ENCODE results near the gene RAB33B.
A peak's percentile ranks its signal among the peaks of the same experiment; 100 is the strongest.

The RAB33B gene

GRCh38 chr4:139506774-139507173 is 52.9 kb downstream of the RAB33B start:
- H3K27me3 ChIP-seq = no peaks in the 10 kb centered on the region
- TF ChIP-seq, protein P1, sequence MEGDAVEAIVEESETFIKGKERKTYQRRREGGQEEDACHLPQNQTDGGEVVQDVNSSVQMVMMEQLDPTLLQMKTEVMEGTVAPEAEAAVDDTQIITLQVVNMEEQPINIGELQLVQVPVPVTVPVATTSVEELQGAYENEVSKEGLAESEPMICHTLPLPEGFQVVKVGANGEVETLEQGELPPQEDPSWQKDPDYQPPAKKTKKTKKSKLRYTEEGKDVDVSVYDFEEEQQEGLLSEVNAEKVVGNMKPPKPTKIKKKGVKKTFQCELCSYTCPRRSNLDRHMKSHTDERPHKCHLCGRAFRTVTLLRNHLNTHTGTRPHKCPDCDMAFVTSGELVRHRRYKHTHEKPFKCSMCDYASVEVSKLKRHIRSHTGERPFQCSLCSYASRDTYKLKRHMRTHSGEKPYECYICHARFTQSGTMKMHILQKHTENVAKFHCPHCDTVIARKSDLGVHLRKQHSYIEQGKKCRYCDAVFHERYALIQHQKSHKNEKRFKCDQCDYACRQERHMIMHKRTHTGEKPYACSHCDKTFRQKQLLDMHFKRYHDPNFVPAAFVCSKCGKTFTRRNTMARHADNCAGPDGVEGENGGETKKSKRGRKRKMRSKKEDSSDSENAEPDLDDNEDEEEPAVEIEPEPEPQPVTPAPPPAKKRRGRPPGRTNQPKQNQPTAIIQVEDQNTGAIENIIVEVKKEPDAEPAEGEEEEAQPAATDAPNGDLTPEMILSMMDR (IDR thresholded peaks at IDR 0.05; ENCODE audit: low read depth, low read length) = no peak
- DNase-seq = no peak
- H3K36me3 ChIP-seq = peaks cover 40% of the 10 kb centered on the region
- no peaks in the 10 kb centered on the region for H3K4me1 ChIP-seq
- H3K9me3 ChIP-seq = no peaks in the 10 kb centered on the region
- H3K4me3 ChIP-seq (ENCODE audit: low read depth, low read length) = no peak overlapping the region

DNA sequence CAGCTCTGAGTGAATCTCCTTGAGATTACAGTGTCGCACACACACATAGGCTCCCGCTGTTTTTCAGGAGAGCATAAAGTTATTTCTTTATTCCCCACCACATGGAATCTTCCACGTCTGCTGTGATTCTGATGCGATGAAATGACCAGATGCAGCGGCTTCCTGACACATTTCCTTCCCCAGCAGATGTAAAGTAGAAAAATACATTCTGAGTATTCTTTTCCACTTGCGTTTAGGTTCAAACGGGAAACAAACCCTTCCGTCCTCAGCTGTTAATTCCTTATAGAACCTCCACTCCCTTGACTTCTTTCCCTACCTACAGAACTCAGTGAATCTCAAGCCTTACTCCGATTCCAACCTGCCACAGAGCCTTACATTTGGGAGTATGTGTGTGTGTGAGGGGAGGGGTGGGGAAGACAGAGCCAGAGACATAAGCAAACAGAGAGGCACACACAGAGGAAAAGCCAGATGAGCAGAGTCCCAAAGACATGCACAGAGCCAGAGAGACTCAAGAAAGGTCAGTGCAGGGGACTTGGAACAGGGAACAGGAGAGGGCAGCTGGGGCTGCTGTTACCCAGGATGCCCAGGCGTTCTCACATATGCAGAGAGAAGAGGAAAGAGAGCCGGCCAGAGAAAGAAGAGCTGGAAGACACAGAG is 54.8 kb downstream of the RAB33B start:
- TF ChIP-seq, protein P1 (IDR thresholded peaks at IDR 0.05; ENCODE audit: low read depth, low read length) = no peak
- H3K4me3 ChIP-seq (ENCODE audit: low read depth, low read length) = no peak overlapping the region
- no peaks in the 10 kb centered on the region for H3K9me3 ChIP-seq
- peaks cover 46% of the 10 kb centered on the region for H3K36me3 ChIP-seq
- no peaks in the 10 kb centered on the region for H3K27me3 ChIP-seq
- DNase-seq = no peak
- no peaks in the 10 kb centered on the region for H3K4me1 ChIP-seq

DNA sequence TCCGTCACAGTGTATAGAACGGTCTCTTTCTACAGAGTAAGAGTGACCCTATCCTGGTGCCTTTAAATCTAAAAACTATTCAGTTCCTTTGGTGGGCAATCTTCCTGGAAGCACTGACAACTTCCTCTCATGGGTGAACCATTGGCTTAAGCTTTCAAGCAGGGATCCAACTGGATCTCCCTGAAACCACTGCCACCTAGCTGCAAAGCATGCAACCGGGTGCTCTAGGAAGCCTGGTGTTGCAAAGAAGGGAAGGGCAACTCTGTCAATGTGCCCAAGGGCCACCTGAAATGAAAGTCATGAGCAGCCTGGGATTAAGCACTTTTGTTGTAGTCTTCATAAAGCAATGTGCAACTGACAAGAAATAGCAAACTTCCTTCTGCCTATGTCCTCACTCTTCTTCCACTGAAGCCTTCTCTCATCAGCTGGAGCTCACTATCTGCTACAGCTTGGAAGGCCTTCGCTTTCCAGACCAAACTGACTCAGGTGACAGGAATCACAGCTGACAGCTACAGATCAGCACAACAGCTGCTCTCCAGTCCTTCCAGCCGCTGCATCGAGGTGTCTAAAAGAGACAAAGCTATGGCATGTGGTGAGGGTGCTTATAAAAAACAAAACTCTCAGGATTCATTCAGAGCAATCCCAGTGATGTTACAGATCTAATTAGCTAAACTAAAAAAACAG is 55.9 kb downstream of the RAB33B start:
- H3K4me1 ChIP-seq = no peaks in the 10 kb centered on the region
- TF ChIP-seq, protein P1 (IDR thresholded peaks at IDR 0.05; ENCODE audit: low read depth, low read length) = peak; percentile 62

GRCh38 chr4:139511320-139511719 is 57.4 kb downstream of the RAB33B start:
- Histone ChIP-seq H3K27me3 (no peaks in the 10 kb centered on the region), H3K4me3 (ENCODE audit: low read depth, low read length) (no peak overlapping the region), H3K9me3 (no peaks in the 10 kb centered on the region), H3K4me1 (no peaks in the 10 kb centered on the region), H3K36me3 (peaks cover 51% of the 10 kb centered on the region)
- TF ChIP-seq, protein P1 (IDR thresholded peaks at IDR 0.05; ENCODE audit: low read depth, low read length) = no peak
- DNase-seq = no peak

More for the DNA sequence above, 55.9 kb downstream of the RAB33B start:
- H3K36me3 ChIP-seq = peaks cover 53% of the 10 kb centered on the region
- H3K4me3 ChIP-seq (ENCODE audit: low read depth, low read length) = no peak overlapping the region
- no peaks in the 10 kb centered on the region for H3K27me3 ChIP-seq
- no peaks in the 10 kb centered on the region for H3K9me3 ChIP-seq
- DNase-seq = no peak

GRCh38 chr4:139514382-139515059 is 60.6 kb downstream of the RAB33B start:
- H3K27me3 ChIP-seq = no peaks in the 10 kb centered on the region
- TF ChIP-seq, protein P1 (IDR thresholded peaks at IDR 0.05; ENCODE audit: low read depth, low read length) = no peak
- no peak overlapping the region for H3K4me3 ChIP-seq (ENCODE audit: low read depth, low read length)
- no peaks in the 10 kb centered on the region for H3K9me3 ChIP-seq
- DNase-seq = no peak
- H3K36me3 ChIP-seq = peaks cover 55% of the 10 kb centered on the region
- H3K4me1 ChIP-seq = no peaks in the 10 kb centered on the region
